ENCODE measurements around the gene NPEPPS. TPM values are rescaled to one million over a fixed set of nuclear protein-coding genes. Genes with fewer than 3 reads are reported as not detected.
A peak's percentile ranks its signal among the peaks of the same experiment; 100 is the strongest.
"Not testable (repeated sequence)": the region's sequence is repeated elsewhere in the genome, so short reads cannot be mapped to it uniquely, and the experiment has no call there.

The NPEPPS gene
- total RNA-seq, 2 experiments from 2014 or later = 103 to 105 TPM

- DNase-seq; H3K27ac Mint-ChIP-seq; H3K27me3 Mint-ChIP-seq; H3K4me1 Mint-ChIP-seq; CTCF ChIA-PET; POLR2A ChIA-PET; H3K36me3 Mint-ChIP-seq (ENCODE audit: low read depth); H3K9me3 Mint-ChIP-seq; H3K4me3 Mint-ChIP-seq: not testable (repeated sequence)
These were observed 8.6 kb upstream of the NPEPPS start for GRCh38 chr17:47522341-47522740.

DNA sequence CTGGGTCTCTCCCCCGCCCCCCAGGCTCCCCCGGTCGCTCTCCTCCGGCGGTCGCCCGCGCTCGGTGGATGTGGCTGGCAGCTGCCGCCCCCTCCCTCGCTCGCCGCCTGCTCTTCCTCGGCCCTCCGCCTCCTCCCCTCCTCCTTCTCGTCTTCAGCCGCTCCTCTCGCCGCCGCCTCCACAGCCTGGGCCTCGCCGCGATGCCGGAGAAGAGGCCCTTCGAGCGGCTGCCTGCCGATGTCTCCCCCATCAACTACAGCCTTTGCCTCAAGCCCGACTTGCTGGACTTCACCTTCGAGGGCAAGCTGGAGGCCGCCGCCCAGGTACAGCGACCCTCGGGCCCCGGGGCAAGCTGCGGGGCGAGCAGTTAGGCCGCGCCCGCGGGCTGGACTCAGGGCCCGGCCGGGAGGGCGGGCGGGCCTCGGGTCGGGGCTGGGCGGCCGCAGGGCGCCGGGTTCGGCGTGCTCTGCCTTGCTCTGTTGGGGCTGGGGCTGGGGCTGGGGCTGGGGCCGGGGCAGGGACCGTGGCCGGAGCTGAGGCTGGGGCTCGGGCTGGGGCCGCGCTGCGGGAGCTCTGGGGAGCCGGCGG is 419 bp downstream of the NPEPPS start:
- H3K4me3 Mint-ChIP-seq = peak overlapping the region; percentile 90
- CTCF ChIA-PET; H3K36me3 Mint-ChIP-seq (ENCODE audit: low read depth); H3K4me1 Mint-ChIP-seq; H3K27ac Mint-ChIP-seq; H3K9me3 Mint-ChIP-seq; H3K27me3 Mint-ChIP-seq: not testable (repeated sequence)
- POLR2A ChIA-PET = interaction anchor here (1.3 to 1.5 kb wide), 2 partner anchors 39 to 118 kb away, joined by 3 to 10 read pairs; partner anchors contain the start of gene KPNB1
- peak; percentile 17 for DNase-seq

GRCh38 chr17:47539085-47539484 is 8.2 kb downstream of the NPEPPS start:
- H3K4me1 Mint-ChIP-seq; POLR2A ChIA-PET; H3K27ac Mint-ChIP-seq; H3K4me3 Mint-ChIP-seq; H3K9me3 Mint-ChIP-seq; DNase-seq; H3K27me3 Mint-ChIP-seq; H3K36me3 Mint-ChIP-seq (ENCODE audit: low read depth): not testable (repeated sequence)
- CTCF ChIA-PET = interaction anchor here (0.6 kb wide), 1 partner anchor 351 kb away, joined by 4 read pairs; no protein-coding TSS in a partner anchor

DNA sequence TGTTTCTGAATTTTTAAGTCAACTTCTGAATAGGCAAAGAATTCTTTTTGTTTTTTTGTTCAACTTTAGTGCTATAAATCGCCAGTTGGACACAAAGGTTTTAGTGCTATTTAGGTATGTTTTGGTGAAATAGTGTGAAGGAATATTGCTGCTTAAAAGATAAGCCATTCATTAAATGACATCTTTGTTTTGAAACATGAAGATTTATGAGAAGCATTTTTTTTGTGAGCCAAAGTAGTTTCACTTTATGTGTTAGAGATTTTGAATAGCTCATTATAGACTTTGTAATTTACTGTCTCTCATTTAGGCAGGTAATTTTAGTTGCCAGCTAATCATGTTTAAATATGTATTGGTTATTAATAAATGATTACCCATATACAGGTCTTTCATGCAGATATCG is 10.8 kb downstream of the NPEPPS start:
- H3K36me3 Mint-ChIP-seq (ENCODE audit: low read depth); H3K4me3 Mint-ChIP-seq; H3K27me3 Mint-ChIP-seq; POLR2A ChIA-PET; H3K9me3 Mint-ChIP-seq; H3K27ac Mint-ChIP-seq; DNase-seq; CTCF ChIA-PET; H3K4me1 Mint-ChIP-seq: not testable (repeated sequence)

GRCh38 chr17:47544327-47544726 is 13.4 kb downstream of the NPEPPS start:
- POLR2A ChIA-PET = not testable (repeated sequence)

DNA sequence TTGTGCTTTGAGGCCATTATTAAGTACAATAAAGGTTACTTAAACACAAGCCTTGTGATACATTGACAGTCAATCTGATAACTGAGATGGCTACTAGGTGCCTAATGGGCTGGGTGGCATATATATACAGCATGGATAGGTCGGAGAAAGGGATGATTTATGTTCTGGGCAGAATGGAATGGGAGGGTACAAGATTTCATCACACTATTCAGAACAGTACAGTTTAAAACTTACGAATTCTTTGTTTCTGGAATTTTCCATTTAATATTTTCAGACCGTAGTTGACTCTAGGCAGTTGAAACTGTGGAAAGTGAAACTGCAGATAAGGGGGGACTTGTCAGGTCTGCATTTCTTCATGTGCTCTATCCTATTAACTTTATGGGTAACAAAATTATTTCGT is 23.8 kb downstream of the NPEPPS start:
- CTCF ChIA-PET, H3K27me3 Mint-ChIP-seq, DNase-seq, POLR2A ChIA-PET, H3K4me1 Mint-ChIP-seq, H3K27ac Mint-ChIP-seq, H3K9me3 Mint-ChIP-seq, H3K4me3 Mint-ChIP-seq: not testable (repeated sequence)
- H3K36me3 Mint-ChIP-seq (ENCODE audit: low read depth) = peaks cover 11% of the 10 kb centered on the region

More at GRCh38 chr17:47544327-47544726, 13.4 kb downstream of the NPEPPS start:
- DNase-seq, H3K4me1 Mint-ChIP-seq, CTCF ChIA-PET, H3K27ac Mint-ChIP-seq, H3K27me3 Mint-ChIP-seq, H3K9me3 Mint-ChIP-seq, H3K4me3 Mint-ChIP-seq: not testable (repeated sequence)
- peaks cover 13% of the 10 kb centered on the region for H3K36me3 Mint-ChIP-seq (ENCODE audit: low read depth)

DNA sequence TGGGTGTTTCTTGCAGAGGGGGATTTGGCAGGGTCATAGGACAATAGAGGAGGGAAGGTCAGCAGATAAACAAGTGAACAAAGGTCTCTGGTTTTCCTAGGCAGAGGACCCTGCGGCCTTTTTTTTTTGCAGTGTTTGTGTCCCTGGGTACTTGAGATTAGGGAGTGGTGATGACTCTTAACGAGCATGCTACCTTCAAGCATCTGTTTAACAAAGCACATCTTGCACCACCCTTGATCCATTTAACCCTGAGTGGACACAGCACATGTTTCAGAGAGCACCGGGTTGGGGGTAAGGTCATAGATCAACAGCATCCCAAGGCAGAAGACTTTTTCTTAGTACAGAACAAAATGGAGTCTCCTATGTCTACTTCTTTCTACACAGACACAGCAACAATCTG is 25.2 kb downstream of the NPEPPS start:
- H3K4me3 Mint-ChIP-seq; H3K36me3 Mint-ChIP-seq (ENCODE audit: low read depth); H3K9me3 Mint-ChIP-seq; POLR2A ChIA-PET; DNase-seq; H3K4me1 Mint-ChIP-seq; CTCF ChIA-PET; H3K27me3 Mint-ChIP-seq; H3K27ac Mint-ChIP-seq: not testable (repeated sequence)

- H3K4me3 Mint-ChIP-seq; H3K27me3 Mint-ChIP-seq; H3K4me1 Mint-ChIP-seq; H3K9me3 Mint-ChIP-seq; DNase-seq; H3K36me3 Mint-ChIP-seq (ENCODE audit: low read depth); CTCF ChIA-PET; POLR2A ChIA-PET; H3K27ac Mint-ChIP-seq: not testable (repeated sequence)
These were observed 29.7 kb downstream of the NPEPPS start for GRCh38 chr17:47560517-47561043.

DNA sequence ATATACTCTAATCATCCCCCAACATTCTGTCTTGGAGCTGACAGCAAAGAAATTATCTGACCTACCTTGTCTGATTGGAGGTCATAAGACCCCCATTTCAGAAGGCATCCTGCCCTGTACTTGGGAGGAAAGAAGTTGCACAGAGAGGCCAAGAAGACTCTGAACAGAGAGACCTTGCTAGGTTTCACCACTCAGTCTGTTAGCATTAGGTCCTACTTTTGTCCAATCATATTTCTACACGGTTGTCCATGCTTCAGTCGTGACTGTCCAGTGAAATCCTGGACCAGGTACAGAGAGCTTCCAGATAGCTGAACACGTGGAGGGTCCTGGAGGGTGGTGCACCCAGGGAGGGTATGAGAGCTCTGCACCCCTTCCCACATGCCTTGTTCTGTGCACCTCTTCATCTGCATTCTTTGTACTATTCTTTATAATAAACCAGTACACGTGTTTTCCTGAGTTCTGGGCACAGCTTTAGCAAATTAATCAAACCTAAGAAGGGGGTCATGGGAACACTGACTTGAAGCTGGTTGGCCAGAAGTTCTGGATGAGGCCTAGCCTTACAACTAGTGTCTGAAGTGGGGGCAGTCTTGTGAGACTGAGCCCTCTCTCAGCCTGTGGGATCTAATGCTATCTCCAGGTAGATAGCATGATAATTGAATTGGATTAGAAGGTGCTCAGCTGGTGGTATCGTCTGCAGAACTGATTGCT is 30.9 kb downstream of the NPEPPS start:
- DNase-seq, H3K4me3 Mint-ChIP-seq: not testable (repeated sequence)

DNA sequence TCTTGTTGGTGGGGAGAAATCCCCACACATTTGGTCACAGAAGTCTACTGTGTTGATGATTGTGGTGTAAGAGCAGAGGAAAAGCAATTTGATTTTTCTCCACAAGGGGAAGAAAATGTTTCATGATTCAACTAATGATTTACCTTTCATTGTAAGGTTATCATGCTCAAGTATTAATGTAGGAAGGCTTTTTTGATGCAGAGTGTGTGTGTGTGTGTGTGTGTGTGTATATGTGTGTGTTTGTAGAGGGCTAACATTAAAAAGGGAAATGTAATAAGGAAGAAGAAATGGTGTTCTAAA is 31.4 kb downstream of the NPEPPS start:
- H3K4me3 Mint-ChIP-seq; H3K27me3 Mint-ChIP-seq; H3K36me3 Mint-ChIP-seq (ENCODE audit: low read depth); H3K9me3 Mint-ChIP-seq; DNase-seq; POLR2A ChIA-PET; CTCF ChIA-PET; H3K27ac Mint-ChIP-seq; H3K4me1 Mint-ChIP-seq: not testable (repeated sequence)

More for the DNA sequence above, 30.9 kb downstream of the NPEPPS start:
- H3K27me3 Mint-ChIP-seq; CTCF ChIA-PET; H3K36me3 Mint-ChIP-seq (ENCODE audit: low read depth); H3K9me3 Mint-ChIP-seq; H3K27ac Mint-ChIP-seq; H3K4me1 Mint-ChIP-seq; POLR2A ChIA-PET: not testable (repeated sequence)

GRCh38 chr17:47567261-47567660 is 36.4 kb downstream of the NPEPPS start:
- H3K27ac Mint-ChIP-seq, H3K27me3 Mint-ChIP-seq, H3K4me1 Mint-ChIP-seq, CTCF ChIA-PET, H3K9me3 Mint-ChIP-seq, POLR2A ChIA-PET, H3K4me3 Mint-ChIP-seq, DNase-seq: not testable (repeated sequence)
- peaks cover 17% of the 10 kb centered on the region for H3K36me3 Mint-ChIP-seq (ENCODE audit: low read depth)

DNA sequence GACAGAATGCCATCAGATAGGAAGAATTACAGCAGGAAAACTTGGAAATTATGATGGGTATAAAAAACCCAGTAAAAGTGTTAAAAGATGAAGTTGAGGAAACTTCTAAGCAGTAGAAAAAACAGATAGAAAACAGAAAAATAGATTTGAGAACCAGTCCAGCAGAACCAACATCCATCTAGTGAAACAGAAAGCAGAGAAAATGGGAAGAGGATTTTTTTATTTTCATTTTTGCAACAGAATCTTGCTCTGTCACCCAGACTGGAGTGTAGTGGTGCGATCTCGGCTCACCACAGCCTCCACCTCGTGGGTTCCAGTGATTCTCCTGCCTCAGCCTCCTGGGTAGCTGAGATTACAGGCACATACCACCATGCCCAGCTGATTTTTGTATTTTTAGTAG is 41.7 kb downstream of the NPEPPS start:
- H3K4me1 Mint-ChIP-seq, DNase-seq, H3K4me3 Mint-ChIP-seq, POLR2A ChIA-PET, H3K9me3 Mint-ChIP-seq, CTCF ChIA-PET, H3K27me3 Mint-ChIP-seq, H3K27ac Mint-ChIP-seq: not testable (repeated sequence)
- peaks cover 17% of the 10 kb centered on the region for H3K36me3 Mint-ChIP-seq (ENCODE audit: low read depth)

- POLR2A ChIA-PET = not testable (repeated sequence)
These were observed 51.5 kb downstream of the NPEPPS start for GRCh38 chr17:47582416-47582815.

DNA sequence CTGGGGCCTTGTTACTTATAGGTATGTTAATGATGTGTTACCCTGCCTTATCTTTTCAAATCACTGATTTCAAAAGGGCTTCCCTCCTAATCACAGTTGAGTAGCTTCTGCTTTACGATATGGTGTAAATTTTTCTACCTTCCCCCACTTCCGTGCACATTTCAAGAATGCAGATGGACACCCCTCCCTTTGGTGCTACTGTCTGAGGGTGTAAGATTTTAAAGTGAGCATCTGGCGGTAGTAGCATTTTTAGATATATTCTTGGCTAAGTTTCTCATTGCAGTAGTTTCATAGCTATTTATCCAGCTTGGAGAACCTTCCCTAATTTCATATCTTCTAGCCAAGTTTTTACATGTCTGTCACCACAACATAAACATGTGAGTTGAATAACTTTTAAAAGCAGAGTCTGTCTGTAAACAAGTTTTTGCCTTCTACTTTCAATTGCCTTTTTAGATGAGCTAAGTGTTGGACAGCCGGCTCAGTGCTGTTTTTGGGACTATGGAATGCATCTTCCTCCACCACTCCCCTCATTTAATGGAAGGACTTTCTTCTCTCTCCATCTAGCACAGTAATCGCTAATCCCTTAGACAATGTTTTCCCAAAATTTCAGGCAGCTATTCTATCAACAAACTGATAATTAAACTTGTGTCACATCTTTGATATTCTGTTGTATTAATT is 55.6 kb downstream of the NPEPPS start:
- POLR2A ChIA-PET, H3K9me3 Mint-ChIP-seq, H3K4me3 Mint-ChIP-seq, DNase-seq, H3K4me1 Mint-ChIP-seq, H3K27me3 Mint-ChIP-seq, H3K27ac Mint-ChIP-seq, CTCF ChIA-PET: not testable (repeated sequence)
- peaks cover 10% of the 10 kb centered on the region for H3K36me3 Mint-ChIP-seq (ENCODE audit: low read depth)

More at GRCh38 chr17:47582416-47582815, 51.5 kb downstream of the NPEPPS start:
- H3K4me3 Mint-ChIP-seq; CTCF ChIA-PET; H3K4me1 Mint-ChIP-seq; H3K36me3 Mint-ChIP-seq (ENCODE audit: low read depth); H3K27me3 Mint-ChIP-seq; H3K27ac Mint-ChIP-seq; H3K9me3 Mint-ChIP-seq; DNase-seq: not testable (repeated sequence)

All from activated CD4-positive, alpha-beta memory T cell treated with anti-CD3 and anti-CD28 coated beads, Interleukin-2, amount 10 ng/mL, durations not matched to agents 7 days and 5 days (primary cell).